Hepatocyte (in vitro differentiated cells): ENCODE results near the gene ZNF664. TPM values are rescaled to one million over a fixed set of nuclear protein-coding genes. Genes with fewer than 3 reads are reported as not detected.

Source experiments
- DNase-seq: peaks from one replicate; pipeline ENCODE4 v3.0.0-alpha.2; 2016; ENCODE audit warnings: low spot score
- H2AFZ ChIP-seq: fragments of 200-600 bp; sonication (generic); 2 replicates; pipeline ENCODE4 v1.6.0; 2016; ENCODE audit warnings: antibody characterized with exemption, mild to moderate bottlenecking
- H3K27ac ChIP-seq: fragments of 200-600 bp; sonication (generic); 2 replicates; pipeline ENCODE4 v1.5.1; 2016; ENCODE audit warnings: mild to moderate bottlenecking
- H3K27me3 ChIP-seq: fragments of 200-600 bp; sonication (generic); 2 replicates; pipeline ENCODE4 v1.6.1; 2016
- H3K36me3 ChIP-seq: fragments of 200-600 bp; sonication (generic); replicated peaks from 2 replicates; pipeline ENCODE4 v1.5.1; 2016; ENCODE audit warnings: low read depth; ENCODE audit not compliant: insufficient read depth
- H3K4me1 ChIP-seq: fragments of 200-600 bp; sonication (generic); 2 replicates; pipeline ENCODE4 v1.5.1; 2016; ENCODE audit warnings: mild to moderate bottlenecking, moderate library complexity; ENCODE audit not compliant: insufficient read depth
- H3K4me2 ChIP-seq: fragments of 200-600 bp; sonication (generic); 2 replicates; pipeline ENCODE4 v1.6.0; 2016
- H3K4me3 ChIP-seq: fragments of 200-600 bp; sonication (generic); 2 replicates; pipeline ENCODE4 v1.5.1; 2016; ENCODE audit warnings: mild to moderate bottlenecking
- H3K79me2 ChIP-seq: fragments of 200-600 bp; sonication (generic); 2 replicates; pipeline ENCODE4 v1.6.0; 2017; ENCODE audit warnings: mild to moderate bottlenecking
- H3K9me2 ChIP-seq: fragments of 200-600 bp; sonication (generic); replicated peaks from 2 replicates; pipeline ENCODE4 v1.6.0; 2017; ENCODE audit warnings: mild to moderate bottlenecking; ENCODE audit not compliant: insufficient read depth
- H3K9me3 ChIP-seq: fragments of 200-600 bp; sonication (generic); 2 replicates; pipeline ENCODE4 v1.5.1; 2016; ENCODE audit warnings: low read depth, mild to moderate bottlenecking
- H4K20me1 ChIP-seq: fragments of 200-600 bp; sonication (generic); 2 replicates; pipeline ENCODE4 v1.6.0; 2016; ENCODE audit warnings: mild to moderate bottlenecking; ENCODE audit not compliant: insufficient read depth, poor library complexity, severe bottlenecking
- EZH2 ChIP-seq: fragments of 200-600 bp; sonication (generic); IDR thresholded peaks from 2 replicates; pipeline ENCODE4 v1.6.1; 2016; ENCODE audit warnings: antibody characterized with exemption, mild to moderate bottlenecking, borderline replicate concordance
- EZH2phosphoT487 ChIP-seq: fragments of 200-600 bp; sonication (generic); IDR thresholded peaks from one replicate; pipeline ENCODE4 v1.6.1; 2018; ENCODE audit warnings: antibody characterized with exemption, mild to moderate bottlenecking, low read depth, moderate library complexity; ENCODE audit not compliant: unreplicated experiment, severe bottlenecking
- WGBS: methylation state at CpG from one replicate; pipeline ENCODE4 v1.1.6; 2016; ENCODE audit warnings: low lambda C conversion rate; ENCODE audit errors: missing lambda C conversion rate; 5-methylcytosine and 5-hydroxymethylcytosine counted together
- polyA plus RNA-seq: library from polyadenylated mRNA; unstranded; fragments of >200 nt; fragmentation: Nextera tagmentation; extraction: Ambion mirVana; gene quantifications from 2 replicates; pipeline ENCODE4 v1.2.1, GENCODE V29; 2016
- small RNA-seq: library from RNA; depleted of rRNA; stranded (forward); fragments of <200 nt; gene quantifications from one replicate; pipeline ENCODE3, GENCODE V24; 2014
- total RNA-seq: library from RNA; depleted of rRNA; stranded (reverse); fragments of >200 nt; gene quantifications from 2 replicates; pipeline ENCODE4 v1.2.3, GENCODE V29; 2014
- TF ChIP-seq, protein P1 (sequence below): fragments of 200-600 bp; sonication (generic); IDR thresholded peaks from 2 replicates; pipeline ENCODE4 v1.5.1; 2016; ENCODE audit warnings: antibody characterized with exemption, mild to moderate bottlenecking; ENCODE audit not compliant: poor library complexity

ZNF664 gene
- total and polyA plus RNA-seq, 2 experiments from 2014 or later = 17.6 to 80.4 TPM

DNA sequence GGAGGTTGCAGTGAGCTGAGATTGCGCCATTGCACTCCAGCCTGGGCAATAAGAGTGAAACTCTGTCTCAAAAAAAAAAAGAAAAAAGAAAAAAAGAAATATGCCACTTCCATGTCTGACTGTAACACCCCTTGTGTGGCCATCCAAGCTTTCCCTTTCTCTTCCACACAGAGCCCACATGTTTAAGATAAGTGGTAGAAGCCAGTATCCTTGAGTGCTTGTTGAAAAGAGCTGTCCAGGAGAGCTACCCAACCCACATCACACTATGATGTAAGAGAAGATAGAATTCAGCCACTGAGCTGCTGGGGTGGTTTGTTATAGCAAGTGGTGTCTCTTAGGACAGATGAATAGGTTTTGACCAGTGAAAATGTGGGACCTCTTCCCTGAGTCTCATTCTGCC, 82.1 kb downstream of the ZNF664 start:
- Histone ChIP-seq H2AFZ (no peak overlapping the region), H4K20me1 (no peaks in the 10 kb centered on the region), H3K27me3 (no peaks in the 10 kb centered on the region), H3K9me3 (no peaks in the 10 kb centered on the region), H3K9me2 (no peaks in the 10 kb centered on the region), H3K4me1 (peaks cover 8% of the 10 kb centered on the region), H3K4me3 (no peak overlapping the region), H3K79me2 (no peaks in the 10 kb centered on the region), H3K4me2 (no peak overlapping the region), H3K36me3 (no peaks in the 10 kb centered on the region), H3K27ac (no peak overlapping the region)
- TF ChIP-seq EZH2phosphoT487 (no peak), EZH2 (no peak)
- TF ChIP-seq, protein P1, sequence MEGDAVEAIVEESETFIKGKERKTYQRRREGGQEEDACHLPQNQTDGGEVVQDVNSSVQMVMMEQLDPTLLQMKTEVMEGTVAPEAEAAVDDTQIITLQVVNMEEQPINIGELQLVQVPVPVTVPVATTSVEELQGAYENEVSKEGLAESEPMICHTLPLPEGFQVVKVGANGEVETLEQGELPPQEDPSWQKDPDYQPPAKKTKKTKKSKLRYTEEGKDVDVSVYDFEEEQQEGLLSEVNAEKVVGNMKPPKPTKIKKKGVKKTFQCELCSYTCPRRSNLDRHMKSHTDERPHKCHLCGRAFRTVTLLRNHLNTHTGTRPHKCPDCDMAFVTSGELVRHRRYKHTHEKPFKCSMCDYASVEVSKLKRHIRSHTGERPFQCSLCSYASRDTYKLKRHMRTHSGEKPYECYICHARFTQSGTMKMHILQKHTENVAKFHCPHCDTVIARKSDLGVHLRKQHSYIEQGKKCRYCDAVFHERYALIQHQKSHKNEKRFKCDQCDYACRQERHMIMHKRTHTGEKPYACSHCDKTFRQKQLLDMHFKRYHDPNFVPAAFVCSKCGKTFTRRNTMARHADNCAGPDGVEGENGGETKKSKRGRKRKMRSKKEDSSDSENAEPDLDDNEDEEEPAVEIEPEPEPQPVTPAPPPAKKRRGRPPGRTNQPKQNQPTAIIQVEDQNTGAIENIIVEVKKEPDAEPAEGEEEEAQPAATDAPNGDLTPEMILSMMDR = no peak
- DNase-seq = no peak
- 100% methylated on average over 1 of the region's 1 CpG for WGBS

DNA sequence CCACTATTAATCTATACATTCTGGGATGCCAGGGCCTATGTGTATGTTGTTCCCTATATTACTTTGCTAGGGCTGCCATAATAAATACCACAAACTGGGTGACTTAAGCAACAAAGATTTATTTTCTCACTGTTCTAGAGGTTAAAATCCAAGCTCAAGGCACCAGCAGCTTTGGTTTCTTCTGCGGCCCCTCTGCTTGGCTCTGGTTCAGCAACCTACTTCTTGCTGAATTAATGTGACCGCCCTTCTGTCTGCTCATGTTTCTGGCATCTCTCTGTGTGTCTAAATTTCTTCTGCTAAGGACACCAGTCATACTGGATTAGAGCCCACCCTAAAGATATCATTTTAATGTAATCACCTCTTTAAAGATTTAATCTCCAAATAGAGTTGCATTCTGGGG, 84.7 kb downstream of the ZNF664 start:
- Histone ChIP-seq H2AFZ (no peak overlapping the region), H3K27ac (peak overlapping the region; percentile 28), H3K79me2 (no peaks in the 10 kb centered on the region), H3K9me2 (no peaks in the 10 kb centered on the region), H3K27me3 (no peaks in the 10 kb centered on the region), H3K4me3 (no peak overlapping the region), H3K36me3 (no peaks in the 10 kb centered on the region), H4K20me1 (no peaks in the 10 kb centered on the region), H3K4me2 (peak overlapping the region; percentile 23), H3K4me1 (peaks cover 8% of the 10 kb centered on the region), H3K9me3 (no peaks in the 10 kb centered on the region)
- no peak for TF ChIP-seq EZH2phosphoT487
- TF ChIP-seq EZH2 = no peak
- no peak for DNase-seq
- WGBS = 49% methylated on average over 2 of the region's 2 CpGs

DNA sequence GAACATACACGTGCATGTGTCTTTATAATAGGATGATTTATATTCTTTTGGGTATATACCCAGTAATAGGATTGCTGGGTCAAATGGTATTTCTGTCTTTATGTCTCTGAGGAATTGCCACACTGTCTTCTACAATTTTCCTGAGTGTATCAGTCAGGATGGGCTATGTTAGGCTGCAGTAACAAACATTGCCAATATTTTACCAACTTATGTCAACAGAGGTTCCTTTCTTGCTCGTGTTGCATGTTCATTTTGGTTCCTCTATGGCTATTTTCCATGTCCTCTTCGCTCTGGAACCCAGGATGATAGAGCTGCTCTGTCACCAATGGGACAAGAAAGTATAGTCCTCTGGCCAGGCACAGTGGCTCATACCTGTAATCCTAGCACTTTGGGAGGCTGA, 86.7 kb downstream of the ZNF664 start:
- no peaks in the 10 kb centered on the region for H3K9me3 ChIP-seq
- no peak for TF ChIP-seq EZH2phosphoT487
- TF ChIP-seq, protein P1 = no peak
- TF ChIP-seq EZH2 = no peak
- peaks cover 8% of the 10 kb centered on the region for H3K4me1 ChIP-seq
- H3K9me2 ChIP-seq = no peaks in the 10 kb centered on the region
- H3K79me2 ChIP-seq = no peaks in the 10 kb centered on the region
- no peak overlapping the region for H3K4me3 ChIP-seq
- H3K4me2 ChIP-seq = no peak overlapping the region
- H2AFZ ChIP-seq = no peak overlapping the region
- no peaks in the 10 kb centered on the region for H3K27me3 ChIP-seq
- no peak for DNase-seq
- no peaks in the 10 kb centered on the region for H3K36me3 ChIP-seq
- H4K20me1 ChIP-seq = no peaks in the 10 kb centered on the region
- WGBS = 92% methylated on average over 3 of the region's 3 CpGs
- H3K27ac ChIP-seq = no peak overlapping the region

Small RNA genes within 50 kb of the gene (small RNA-seq; reads per million reads assigned to genes)
- not detected for gene AC068790.4
- not detected for gene AC068790.6

Other genes with a start within 250 kb of the ZNF664 start
- 0.28 and 0.60 TPM in 2 replicates for gene DNAH10, start 210.9 kb upstream of the ZNF664 start, total RNA-seq
- 0.22 and 0.68 TPM in 2 replicates for gene DNAH10, start 210.9 kb upstream of the ZNF664 start, polyA plus RNA-seq
- 12.8 and 16.9 TPM in 2 replicates for gene CCDC92, start 384 bp upstream of the ZNF664 start, total RNA-seq
- 58.8 and 60.2 TPM in 2 replicates for gene CCDC92, start 384 bp upstream of the ZNF664 start, polyA plus RNA-seq